K562 (cell line): ENCODE data around the gene TXNDC8. TPM values are rescaled to one million over a fixed set of nuclear protein-coding genes. Genes with fewer than 3 reads are reported as not detected.
A peak's percentile ranks its signal among the peaks of the same experiment; 100 is the strongest.

Experiments
- C11orf30 ChIP-seq: fragments of 450-650 bp; IDR thresholded peaks from 2 replicates; pipeline ENCODE4 v1.6.1; 2016; ENCODE audit warnings: low read depth, mild to moderate bottlenecking
- CSDE1 ChIP-seq, 2 experiments: fragments of 450-650 bp; IDR thresholded peaks; 2 replicates each; pipeline ENCODE4 v1.6.1; 2016; ENCODE audit warnings: mild to moderate bottlenecking in 1 of 2
- EP300 ChIP-seq: IDR thresholded peaks from 2 replicates; pipeline ENCODE4 v1.6.1; 2012; ENCODE audit warnings: low read length, improper control_type of control experiment
- GATAD2A ChIP-seq: fragments of 450-650 bp; IDR thresholded peaks from 2 replicates; pipeline ENCODE4 v1.6.1; 2017
- HMGXB4 ChIP-seq: sonication (generic); formaldehyde crosslinking; IDR thresholded peaks from 2 replicates; pipeline ENCODE4 v1.8.1; 2023; ENCODE audit warnings: mild to moderate bottlenecking, missing genetic modification reagents
- MCM3 ChIP-seq: fragments of 450-650 bp; IDR thresholded peaks from 2 replicates; pipeline ENCODE4 v1.6.1; 2016
- PHF8 ChIP-seq: fragments of 200-600 bp; sonication (generic); IDR thresholded peaks from 2 replicates; pipeline ENCODE4 v1.6.1; 2012; ENCODE audit warnings: mixed run types, mild to moderate bottlenecking, inconsistent platforms, low read length, moderate library complexity, borderline replicate concordance
- PTBP1 ChIP-seq: fragments of 200-400 bp; formaldehyde crosslinking; IDR thresholded peaks from 2 replicates; pipeline ENCODE4 v1.6.1; 2017; ENCODE audit warnings: low read depth, low read length
- RERE ChIP-seq: sonication (generic); formaldehyde crosslinking; IDR thresholded peaks from 2 replicates; pipeline ENCODE4 v1.8.0; 2023; ENCODE audit warnings: missing genetic modification reagents, mild to moderate bottlenecking, borderline replicate concordance
- SLC30A9 ChIP-seq: fragments of 250-450 bp; sonication (Bioruptor Pico); IDR thresholded peaks from 2 replicates; pipeline ENCODE4 v1.8.0; 2022; ENCODE audit warnings: mild to moderate bottlenecking, moderate library complexity
- SRSF1 ChIP-seq: fragments of 200-400 bp; formaldehyde crosslinking; IDR thresholded peaks from 2 replicates; pipeline ENCODE4 v1.6.1; 2017; ENCODE audit warnings: mild to moderate bottlenecking, low read depth, low read length, moderate library complexity
- TCF7L2 ChIP-seq: fragments of 150-350 bp; IDR thresholded peaks from 2 replicates; pipeline ENCODE4 v1.6.1; 2016; ENCODE audit warnings: low read depth, mild to moderate bottlenecking, low read length, moderate library complexity
- TGIF2 ChIP-seq: sonication (generic); formaldehyde crosslinking; IDR thresholded peaks from 2 replicates; pipeline ENCODE4 v1.8.1; 2022; ENCODE audit warnings: mild to moderate bottlenecking, missing genetic modification reagents, moderate library complexity
- VEZF1 ChIP-seq: fragments of 200-800 bp; sonication (Bioruptor generic); IDR thresholded peaks from 2 replicates; pipeline ENCODE4 v1.6.1; 2017; ENCODE audit warnings: missing genetic modification characterization, missing compliant biosample characterization
- XRCC3 ChIP-seq: fragments of 450-650 bp; IDR thresholded peaks from 2 replicates; pipeline ENCODE4 v1.6.1; 2017; ENCODE audit warnings: mild to moderate bottlenecking, moderate library complexity
- ZEB2 ChIP-seq: fragments of 450-650 bp; IDR thresholded peaks from 2 replicates; pipeline ENCODE4 v1.6.1; 2016
- ZNF347 ChIP-seq: fragments of 450-650 bp; formaldehyde crosslinking; IDR thresholded peaks from 2 replicates; pipeline ENCODE4 v1.4.0; 2020; ENCODE audit warnings: low read depth, mild to moderate bottlenecking, moderate library complexity
- ZNF561 ChIP-seq: fragments of 450-650 bp; formaldehyde crosslinking; conservative IDR thresholded peaks from 2 replicates; pipeline ENCODE4 v1.4.0; 2020; ENCODE audit warnings: mild to moderate bottlenecking, moderate library complexity
- ZNF740 ChIP-seq, 3 experiments: fragments of 200-800 bp in 1 of 3; sonication (Bioruptor generic) in 1 of 3; sonication (generic) in 1 of 3; formaldehyde crosslinking in 1 of 3; IDR thresholded peaks; 2 replicates each; pipeline versions ENCODE4 v1.6.1 to v1.8.0; 2016 to 2022; ENCODE audit warnings: mild to moderate bottlenecking in 2 of 3, missing compliant biosample characterization in 2 of 3, missing genetic modification characterization in 2 of 3, missing genetic modification reagents in 1 of 3
- ZNF780A ChIP-seq: fragments of 250-450 bp; sonication (Bioruptor Pico); IDR thresholded peaks from 2 replicates; pipeline ENCODE4 v1.5.0; 2021; ENCODE audit warnings: mild to moderate bottlenecking
- ZNF830 ChIP-seq: fragments of 250-450 bp; sonication (Bioruptor Pico); IDR thresholded peaks from 2 replicates; pipeline ENCODE4 v1.5.0; 2021; ENCODE audit warnings: mild to moderate bottlenecking
- polyA plus RNA-seq, 8 experiments: library from polyadenylated mRNA; depleted of rRNA in 4 of 8; stranded (reverse) in 5 of 8; unstranded in 3 of 8; fragments of >200 nt; fragmentation: Nextera tagmentation in 2 of 8; fragmentation: Illumina TruSeq in 1 of 8; extraction: Ambion mirVana in 2 of 8; extraction: Trizol in 1 of 8; gene quantifications; 2 replicates each; pipeline versions ENCODE4 v1.2.1 to v1.2.3, GENCODE V29; 2011 to 2014; ENCODE audit warnings: inconsistent platforms in 1 of 8, missing spikeins in 1 of 8
- total RNA-seq, 7 experiments: library from RNA; depleted of rRNA in 6 of 7; stranded (reverse); fragments of >200 nt in 6 of 7; fragmentation: Illumina TruSeq in 2 of 7; extraction: Trizol in 2 of 7; gene quantifications; 2 replicates each; pipeline versions ENCODE4 v1.2.1 to v1.2.3, GENCODE V29; 2011 to 2021; ENCODE audit warnings: low replicate concordance in 1 of 7

The TXNDC8 gene
- total and polyA plus RNA-seq, 9 of the 15 experiments (the other 6 are each of a cell fraction or from before 2014, with no cell fraction given) = not detected

GRCh38 chr9:110371411-110372007 is 33.8 kb upstream of the TXNDC8 start (continued):
- TF ChIP-seq SRSF1 (no peak), GATAD2A (peak; percentile 98), HMGXB4 (CRISPR knock-in tag) (no peak), TGIF2 (CRISPR knock-in tag) (no peak), C11orf30 (no peak), ZNF347 (no peak), RERE (CRISPR knock-in tag) (no peak), EP300 (peak; percentile 98), ZNF780A (CRISPR knock-in tag) (no peak), VEZF1 (peak; percentile 65), ZNF740 (CRISPR knock-in tag; IDR thresholded peaks at IDR 0.05) (no peak), ZNF740 (tag; IDR thresholded peaks at IDR 0.05) (no peak; a peak in 1 of 4 replicates), SLC30A9 (no peak), XRCC3 (no peak), CSDE1 (IDR thresholded peaks at IDR 0.05) (no peak), ZEB2 (peak; percentile 93), MCM3 (no peak), PTBP1 (no peak), PHF8 (no peak), TCF7L2 (no peak), ZNF830 (CRISPR knock-in tag) (no peak), ZNF561 (CRISPR knock-in tag) (no peak)
